Raji (cell line): Measurements from ENCODE around the gene BBOX1.

Source experiments
- POLR2A ChIP-seq: IDR thresholded peaks from 2 replicates; pipeline ENCODE4 v1.6.1; 2011; ENCODE audit warnings: low read depth, low read length, control low read depth; ENCODE audit not compliant: insufficient read depth

BBOX1 gene

DNA sequence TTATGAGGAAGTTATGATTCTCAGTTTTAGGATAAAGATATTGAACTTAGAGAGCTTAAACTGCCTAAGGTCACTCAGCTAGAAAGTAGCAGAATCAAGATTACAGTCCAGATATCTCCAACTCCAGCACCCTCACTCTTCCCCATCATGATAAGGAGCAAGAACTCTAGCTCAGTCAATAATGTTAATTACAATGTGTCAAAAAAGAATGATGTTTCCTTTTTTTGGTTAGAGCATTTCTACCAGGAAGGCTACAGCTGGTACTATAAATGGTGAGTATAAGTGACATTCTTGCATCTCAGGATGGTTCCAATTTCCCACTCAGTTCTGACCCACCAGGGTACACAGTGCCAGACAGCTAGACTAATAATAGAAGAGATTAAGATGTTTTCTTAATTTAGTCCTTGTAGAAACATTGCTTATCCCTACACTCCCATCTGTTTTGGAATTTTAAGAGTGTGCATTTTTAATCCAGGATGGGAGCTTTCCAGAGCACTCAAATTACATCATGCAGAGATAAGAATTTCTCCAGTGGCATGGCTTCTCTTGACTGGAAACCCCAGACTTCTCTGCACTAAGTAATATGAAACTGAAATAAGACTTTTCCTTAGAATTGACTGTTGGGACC lies 21.6 kb upstream of the BBOX1 start:
- TF ChIP-seq POLR2A: no peak

DNA sequence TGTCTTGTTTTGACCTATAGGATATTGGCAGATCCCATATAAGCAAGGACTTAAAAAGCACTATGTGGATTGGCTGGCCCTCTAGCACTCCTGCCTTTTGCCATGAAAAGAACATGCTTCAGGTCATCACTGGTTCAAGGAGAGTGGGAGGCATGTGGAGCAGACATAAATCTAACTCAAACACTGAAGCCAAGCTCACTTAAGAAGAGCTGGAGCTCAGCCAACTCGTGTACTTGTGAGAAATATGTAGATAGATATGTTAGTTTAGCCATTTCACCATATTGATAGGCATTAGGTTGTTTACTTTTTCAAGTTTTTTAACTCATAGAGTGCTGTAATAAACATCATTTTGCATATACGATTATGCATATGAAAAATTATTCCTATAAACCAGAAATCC lies 19.9 kb upstream of the BBOX1 start:
- no peak for TF ChIP-seq POLR2A

DNA sequence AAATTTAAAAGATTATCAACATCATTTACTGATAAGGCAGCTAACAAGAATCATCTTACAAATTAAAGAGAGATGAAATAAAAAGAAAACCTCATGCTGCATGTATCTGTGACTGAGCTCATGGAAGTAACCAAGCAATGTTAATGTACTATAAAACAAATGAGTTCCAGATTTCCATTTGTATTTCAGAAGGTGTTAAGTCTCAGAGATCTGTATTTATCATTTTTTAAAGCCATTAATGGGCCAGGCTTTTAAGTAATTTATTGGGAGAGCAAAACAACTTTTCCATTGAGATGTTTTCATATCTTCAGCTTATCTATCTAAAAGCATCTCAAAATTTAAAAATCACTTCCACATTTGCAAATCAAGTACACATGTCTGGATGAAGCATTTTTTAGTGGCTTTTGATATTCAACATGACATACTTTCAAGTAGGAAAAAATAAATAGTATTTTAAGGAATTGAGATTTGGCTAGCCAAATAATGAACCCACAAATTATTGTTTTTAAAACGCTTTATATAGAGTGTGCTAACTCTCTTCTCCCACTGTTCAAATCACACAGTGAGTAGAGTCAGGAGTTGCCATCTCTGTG lies 17.9 kb upstream of the BBOX1 start:
- TF ChIP-seq POLR2A: no peak

GRCh38 chr11:27024865-27025264 lies 15.8 kb upstream of the BBOX1 start:
- no peak for TF ChIP-seq POLR2A

GRCh38 chr11:27025312-27025955 lies 15.2 kb upstream of the BBOX1 start:
- TF ChIP-seq POLR2A: no peak

DNA sequence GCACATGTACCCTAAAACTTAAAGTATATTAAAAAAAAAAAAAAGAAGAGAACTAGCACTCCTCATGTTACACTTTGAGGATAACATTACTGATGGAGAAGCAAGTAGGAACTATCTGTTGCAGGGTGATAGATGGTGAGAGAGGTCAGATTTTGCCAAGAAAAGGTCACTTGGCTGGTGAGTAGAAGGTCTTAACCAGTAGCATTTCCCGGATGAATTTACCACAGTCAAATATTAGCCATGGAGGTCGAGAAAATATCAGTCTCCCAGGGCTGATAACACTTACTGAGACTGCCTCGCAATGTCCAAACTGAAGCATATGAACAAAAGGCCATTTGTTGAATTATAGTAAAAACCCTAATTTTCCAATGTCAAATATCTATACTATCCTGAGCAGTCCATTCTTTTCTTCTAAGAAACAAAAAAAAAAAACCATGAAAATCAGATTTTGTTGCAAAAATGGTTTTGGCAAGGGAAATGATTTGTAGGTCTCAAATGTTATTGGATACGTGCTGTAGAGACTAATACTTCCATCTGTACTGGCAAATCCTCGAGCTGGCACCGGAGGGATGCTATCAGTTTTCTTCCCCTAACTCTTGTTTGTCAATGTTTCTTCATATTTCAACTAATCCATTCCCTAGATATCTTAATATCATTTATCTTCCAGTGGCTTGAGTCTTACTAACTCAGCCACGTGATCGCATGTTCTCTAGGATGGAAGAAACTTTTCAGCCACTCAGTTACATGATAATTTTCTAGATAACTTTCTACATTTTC lies 14.5 kb upstream of the BBOX1 start:
- TF ChIP-seq POLR2A: no peak

DNA sequence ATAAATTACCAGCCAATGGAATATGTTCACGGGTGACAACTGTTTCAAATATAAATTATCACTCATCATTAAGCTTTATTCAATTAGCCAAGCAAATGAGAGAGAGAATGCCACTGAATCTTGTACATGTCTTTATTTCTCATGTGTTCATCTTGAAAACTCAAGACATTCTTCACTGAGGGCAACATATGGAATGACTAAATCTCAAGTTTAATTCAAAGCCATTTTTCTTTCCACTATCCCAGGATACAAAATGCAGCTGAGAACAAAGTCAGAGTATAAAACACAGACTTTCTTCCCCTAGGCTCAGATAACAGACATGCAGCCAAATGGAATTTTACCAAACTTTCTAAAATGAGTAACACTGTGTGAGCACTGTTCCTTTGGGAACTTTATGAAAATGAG lies 12.1 kb upstream of the BBOX1 start:
- no peak for TF ChIP-seq POLR2A

- no peak for TF ChIP-seq POLR2A
Observed at GRCh38 chr11:27029966-27030365, 10.6 kb upstream of the BBOX1 start.

DNA sequence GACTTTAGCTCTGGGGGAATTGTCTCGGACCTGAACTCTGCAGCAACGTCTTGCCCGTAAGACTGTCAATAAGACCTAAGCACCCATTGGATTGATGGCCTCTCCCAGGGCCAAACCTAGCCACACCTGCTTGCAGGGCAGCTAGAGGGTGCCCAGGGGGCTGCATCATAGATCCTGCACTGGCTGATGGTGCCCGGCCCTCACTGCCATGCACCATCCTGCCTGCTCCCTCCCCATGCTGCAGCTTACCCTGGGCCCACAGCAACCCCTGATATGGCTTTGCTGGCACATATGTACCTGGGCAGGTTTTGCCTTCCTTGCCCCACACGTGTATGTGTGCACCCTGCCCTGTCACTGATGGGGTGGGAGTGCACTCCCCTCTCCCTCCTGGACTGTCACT lies 8.9 kb upstream of the BBOX1 start:
- no peak for TF ChIP-seq POLR2A

DNA sequence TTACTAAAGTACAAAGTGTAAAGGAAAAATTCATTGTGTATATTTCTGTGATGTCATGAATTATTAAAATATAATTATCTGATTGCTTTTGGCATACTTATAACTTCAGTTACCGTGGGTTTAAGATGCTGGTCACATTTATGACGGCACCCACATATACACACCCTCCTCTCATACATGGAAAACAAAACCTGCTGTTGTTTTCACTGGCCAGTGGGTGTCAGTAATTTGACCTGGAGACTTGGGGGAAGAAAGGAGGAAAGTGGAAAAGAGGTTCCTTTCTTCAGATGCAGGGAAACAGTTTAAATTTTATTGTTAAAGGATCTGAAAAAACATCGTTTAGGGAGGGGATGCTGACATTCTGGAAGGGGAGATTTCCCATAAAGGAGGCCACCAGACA lies 742 bp upstream of the BBOX1 start:
- TF ChIP-seq POLR2A: no peak

DNA sequence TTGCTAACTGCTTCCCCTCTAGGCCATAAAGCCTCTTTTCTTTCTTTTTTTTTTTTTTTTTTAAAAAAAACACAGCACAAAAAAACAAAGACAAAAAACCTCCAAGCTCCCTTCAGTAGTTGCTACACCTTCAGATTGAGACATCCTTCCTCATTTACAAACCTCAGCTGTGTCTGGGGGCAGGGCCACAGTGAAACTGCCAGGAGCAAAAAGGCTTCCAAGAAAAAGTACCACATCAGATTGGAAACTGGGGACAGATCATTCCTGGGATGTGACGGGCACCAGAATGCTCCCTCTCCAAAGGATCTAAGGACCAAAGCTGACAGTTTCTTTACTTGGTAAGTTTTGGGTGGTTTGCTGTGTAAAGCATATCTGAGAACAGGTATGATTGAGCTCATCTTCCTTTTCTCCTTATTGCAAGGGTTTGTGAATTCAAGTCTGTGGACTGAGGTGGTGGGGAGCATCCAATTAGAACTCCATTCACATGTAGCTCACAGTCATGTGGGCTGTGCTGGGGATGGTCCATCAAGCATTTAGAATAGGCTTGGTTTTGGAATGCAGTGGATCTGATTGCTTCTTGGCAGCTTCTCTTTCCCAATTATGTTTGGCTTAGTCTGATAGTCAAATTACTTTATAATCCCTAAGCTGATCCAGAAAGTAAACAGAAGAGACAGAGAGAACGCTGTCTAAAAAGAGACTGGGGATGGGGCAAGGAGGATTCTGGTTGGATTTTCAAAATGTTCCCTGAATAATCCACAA lies 705 bp downstream of the BBOX1 start:
- TF ChIP-seq POLR2A: no peak

- no peak for TF ChIP-seq POLR2A
Observed at GRCh38 chr11:27046956-27047355, 6.3 kb downstream of the BBOX1 start.

DNA sequence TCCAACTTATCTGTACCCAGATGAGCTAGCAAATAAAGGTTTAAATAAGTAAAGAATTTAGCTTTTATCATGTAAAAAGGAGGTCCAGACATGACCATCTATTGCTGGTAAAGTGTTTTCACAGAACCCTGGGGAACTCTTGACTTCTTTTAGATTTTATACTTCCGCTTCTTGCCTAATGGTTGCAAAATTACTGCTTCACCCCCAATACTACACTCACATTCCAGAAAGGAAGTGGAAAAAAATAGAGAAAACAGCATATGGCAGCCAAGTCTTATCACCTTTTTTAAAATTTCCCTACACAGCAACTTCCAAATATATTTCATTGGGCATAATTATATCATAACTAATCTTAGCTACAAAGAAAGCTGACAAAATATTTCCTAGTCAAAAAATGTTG lies 12.1 kb downstream of the BBOX1 start:
- TF ChIP-seq POLR2A: no peak

GRCh38 chr11:27055065-27055682 lies 14.6 kb downstream of the BBOX1 start:
- TF ChIP-seq POLR2A: no peak
